ENCODE measurements around the gene KCNJ16. TPM values are rescaled to one million over a fixed set of nuclear protein-coding genes. Genes with fewer than 3 reads are reported as not detected.
A peak's percentile ranks its signal among the peaks of the same experiment; 100 is the strongest.

Gene KCNJ16
- total and polyA plus RNA-seq, 9 of the 15 experiments (the other 6 are each of a cell fraction or from before 2014, with no cell fraction given): 0.01 to 0.75 (median 0.07) TPM; not detected in 4

DNA sequence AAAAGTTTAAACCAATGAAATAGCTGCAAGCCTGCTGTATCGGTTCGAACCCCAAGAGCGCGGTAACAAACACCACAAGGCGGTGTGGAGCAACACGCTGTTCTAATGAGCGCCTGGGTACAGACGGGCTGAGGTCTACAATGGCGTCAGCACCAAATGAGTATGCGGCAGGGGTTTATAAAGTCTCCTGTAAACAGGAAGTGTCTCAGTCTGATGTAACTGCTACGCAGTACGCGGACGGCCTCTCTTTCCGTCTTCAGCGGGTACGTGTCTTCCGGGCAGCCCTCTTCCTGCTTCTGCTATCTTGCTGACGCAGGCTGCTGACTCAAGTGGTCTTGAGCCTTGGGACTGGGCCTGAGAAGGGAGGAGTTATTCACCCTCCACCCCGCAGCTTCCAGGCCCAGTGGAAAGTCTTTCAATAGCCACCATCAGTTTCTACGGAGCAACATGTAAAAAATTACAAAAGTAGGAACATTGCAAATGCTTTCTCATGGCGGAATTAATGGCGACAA, 53.8 kb downstream of the KCNJ16 start (continued):
- no peak for TF ChIP-seq CBX3 (IDR thresholded peaks at IDR 0.05; ENCODE audit: borderline replicate concordance in 1 of 2, low read length in 2 of 2)
- TF ChIP-seq PML (IDR thresholded peaks at IDR 0.05; ENCODE audit: low read length): peak; percentile 85
- peak; percentile 98 for TF ChIP-seq POLR2AphosphoS5 (IDR thresholded peaks at IDR 0.05; ENCODE audit: control insufficient read depth, insufficient read depth, low read depth, low read length)
- no peak for TF ChIP-seq EZH2 (IDR thresholded peaks at IDR 0.05; ENCODE audit: borderline replicate concordance, low read depth, low read length)
- TF ChIP-seq RAD21 (CRISPR knock-in tag; conservative IDR thresholded peaks at IDR 0.05 in 1 of 2, IDR thresholded peaks at IDR 0.05 in 1 of 2): no peak
- TF ChIP-seq ZSCAN29 (IDR thresholded peaks at IDR 0.05): no peak
- TF ChIP-seq ZNF764 (CRISPR knock-in tag; IDR thresholded peaks at IDR 0.05; ENCODE audit: low read depth): no peak
- no peak for TF ChIP-seq RB1 (IDR thresholded peaks at IDR 0.05; ENCODE audit: low read depth)
- TF ChIP-seq LEF1 (IDR thresholded peaks at IDR 0.05): no peak
- no peak for TF ChIP-seq MCM2 (IDR thresholded peaks at IDR 0.05; ENCODE audit: low read depth)
- no peak for TF ChIP-seq LARP7 (IDR thresholded peaks at IDR 0.05)
- TF ChIP-seq KHSRP (IDR thresholded peaks at IDR 0.05): peak; percentile 72
- TF ChIP-seq, protein P1, sequence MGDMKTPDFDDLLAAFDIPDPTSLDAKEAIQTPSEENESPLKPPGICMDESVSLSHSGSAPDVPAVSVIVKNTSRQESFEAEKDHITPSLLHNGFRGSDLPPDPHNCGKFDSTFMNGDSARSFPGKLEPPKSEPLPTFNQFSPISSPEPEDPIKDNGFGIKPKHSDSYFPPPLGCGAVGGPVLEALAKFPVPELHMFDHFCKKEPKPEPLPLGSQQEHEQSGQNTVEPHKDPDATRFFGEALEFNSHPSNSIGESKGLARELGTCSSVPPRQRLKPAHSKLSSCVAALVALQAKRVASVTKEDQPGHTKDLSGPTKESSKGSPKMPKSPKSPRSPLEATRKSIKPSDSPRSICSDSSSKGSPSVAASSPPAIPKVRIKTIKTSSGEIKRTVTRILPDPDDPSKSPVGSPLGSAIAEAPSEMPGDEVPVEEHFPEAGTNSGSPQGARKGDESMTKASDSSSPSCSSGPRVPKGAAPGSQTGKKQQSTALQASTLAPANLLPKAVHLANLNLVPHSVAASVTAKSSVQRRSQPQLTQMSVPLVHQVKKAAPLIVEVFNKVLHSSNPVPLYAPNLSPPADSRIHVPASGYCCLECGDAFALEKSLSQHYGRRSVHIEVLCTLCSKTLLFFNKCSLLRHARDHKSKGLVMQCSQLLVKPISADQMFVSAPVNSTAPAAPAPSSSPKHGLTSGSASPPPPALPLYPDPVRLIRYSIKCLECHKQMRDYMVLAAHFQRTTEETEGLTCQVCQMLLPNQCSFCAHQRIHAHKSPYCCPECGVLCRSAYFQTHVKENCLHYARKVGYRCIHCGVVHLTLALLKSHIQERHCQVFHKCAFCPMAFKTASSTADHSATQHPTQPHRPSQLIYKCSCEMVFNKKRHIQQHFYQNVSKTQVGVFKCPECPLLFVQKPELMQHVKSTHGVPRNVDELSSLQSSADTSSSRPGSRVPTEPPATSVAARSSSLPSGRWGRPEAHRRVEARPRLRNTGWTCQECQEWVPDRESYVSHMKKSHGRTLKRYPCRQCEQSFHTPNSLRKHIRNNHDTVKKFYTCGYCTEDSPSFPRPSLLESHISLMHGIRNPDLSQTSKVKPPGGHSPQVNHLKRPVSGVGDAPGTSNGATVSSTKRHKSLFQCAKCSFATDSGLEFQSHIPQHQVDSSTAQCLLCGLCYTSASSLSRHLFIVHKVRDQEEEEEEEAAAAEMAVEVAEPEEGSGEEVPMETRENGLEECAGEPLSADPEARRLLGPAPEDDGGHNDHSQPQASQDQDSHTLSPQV (IDR thresholded peaks at IDR 0.05): 0 out of 2 replicates have a peak, but pooled peaks have one; percentile 40
- peak; percentile 89 for TF ChIP-seq SUPT5H (IDR thresholded peaks at IDR 0.05)
- TF ChIP-seq NFIC (IDR thresholded peaks at IDR 0.05): peak; percentile 28
- TF ChIP-seq SIN3B (IDR thresholded peaks at IDR 0.05; ENCODE audit: low read depth): no peak
- no peak for TF ChIP-seq BRCA1 (IDR thresholded peaks at IDR 0.05)
- TF ChIP-seq BRCA1 (CRISPR knock-in tag; IDR thresholded peaks at IDR 0.05): no peak
- TF ChIP-seq KLF10 (CRISPR knock-in tag; IDR thresholded peaks at IDR 0.05): no peak
- TF ChIP-seq XRCC3 (IDR thresholded peaks at IDR 0.05): no peak
- TF ChIP-seq POLR2A (conservative IDR thresholded peaks at IDR 0.05): peak; percentile 94
- no peak for TF ChIP-seq SMARCA4 (IDR thresholded peaks at IDR 0.05)
- no peak for TF ChIP-seq ZNF586 (CRISPR knock-in tag; conservative IDR thresholded peaks at IDR 0.05)
- no peak for TF ChIP-seq POLR3A (IDR thresholded peaks at IDR 0.05; ENCODE audit: borderline replicate concordance, extremely low read depth, insufficient read depth, insufficient read length)
- no peak for TF ChIP-seq HOXB6 (CRISPR knock-in tag; IDR thresholded peaks at IDR 0.05; ENCODE audit: borderline replicate concordance)
- peak; percentile 68; the same call in 1 of the 2 replicates for TF ChIP-seq SPI1 (IDR thresholded peaks at IDR 0.05; ENCODE audit: borderline replicate concordance, low read depth, low read length)
- TF ChIP-seq FIP1L1 (IDR thresholded peaks at IDR 0.05; ENCODE audit: low read depth, low read length, poor library complexity, severe bottlenecking): no peak
- no peak for TF ChIP-seq MCM5 (IDR thresholded peaks at IDR 0.05; ENCODE audit: low read depth)
- peak; percentile 92 for TF ChIP-seq TBP (optimal IDR thresholded peaks at IDR 0.05; ENCODE audit: low read depth, low read length)
- no peak for TF ChIP-seq WHSC1 (IDR thresholded peaks at IDR 0.05; ENCODE audit: low read length)
- TF ChIP-seq FOXJ3 (CRISPR knock-in tag; IDR thresholded peaks at IDR 0.05): no peak
- no peak for TF ChIP-seq SNIP1 (IDR thresholded peaks at IDR 0.05; ENCODE audit: low read depth)
